COLO829 (cell line): ENCODE results near the gene COMMD6.

Experiments used
- DNase-seq: peaks from one replicate; pipeline ENCODE4 v3.0.0; 2012; ENCODE audit warnings: low spot score

COMMD6 gene

DNA sequence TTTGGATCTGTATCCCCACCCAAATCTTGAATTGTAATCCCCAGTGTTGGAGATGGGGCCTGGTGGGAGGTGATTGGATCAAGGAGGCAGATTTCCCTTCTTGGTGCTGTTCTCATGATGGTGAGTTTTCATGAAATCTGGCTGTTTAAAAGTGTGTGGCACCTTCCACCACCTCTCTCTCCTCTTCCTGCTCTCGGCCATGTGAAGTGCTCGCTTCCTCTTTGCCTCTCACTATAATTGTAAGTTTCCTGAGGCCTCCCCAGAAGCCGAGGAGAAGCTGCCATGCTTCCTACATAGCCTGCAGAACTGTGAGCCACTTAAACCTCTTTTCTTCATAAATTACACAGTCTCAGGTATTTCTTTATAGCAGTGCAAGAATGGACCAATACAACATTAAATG is 15.7 kb downstream of the COMMD6 start:
- no peak for DNase-seq

DNA sequence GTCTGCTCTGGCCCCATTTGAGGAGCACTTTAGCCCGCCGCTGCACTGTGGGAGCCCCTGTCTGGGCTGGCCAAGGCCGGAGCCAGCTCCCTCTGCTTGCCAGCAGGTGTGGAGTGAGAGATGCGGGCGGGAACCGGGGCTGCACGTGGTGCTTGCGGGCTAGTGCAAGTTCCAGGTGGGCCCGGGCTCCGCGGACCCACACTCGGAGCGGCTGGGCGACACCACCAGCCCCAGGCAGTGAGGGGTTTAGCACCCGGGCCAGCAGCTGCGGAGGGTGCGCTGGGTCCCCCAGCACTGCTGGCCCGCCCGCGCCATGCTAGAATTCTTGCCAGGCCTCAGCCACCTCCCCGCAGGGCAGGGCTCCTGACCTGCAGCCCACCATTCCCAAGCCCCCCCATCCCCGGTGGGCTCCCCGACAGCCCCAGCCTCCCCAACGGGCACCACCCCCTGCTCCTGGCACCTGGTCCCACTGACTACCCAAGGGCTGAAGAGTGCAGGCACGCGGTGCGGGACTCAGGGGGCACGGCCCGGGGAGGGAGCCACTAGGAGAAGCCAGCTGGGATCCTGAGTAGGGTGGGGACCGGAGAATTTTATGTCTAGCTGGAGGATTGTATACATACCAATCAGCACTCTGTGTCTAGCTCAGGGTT is 19.1 kb downstream of the COMMD6 start:
- DNase-seq: no peak

DNA sequence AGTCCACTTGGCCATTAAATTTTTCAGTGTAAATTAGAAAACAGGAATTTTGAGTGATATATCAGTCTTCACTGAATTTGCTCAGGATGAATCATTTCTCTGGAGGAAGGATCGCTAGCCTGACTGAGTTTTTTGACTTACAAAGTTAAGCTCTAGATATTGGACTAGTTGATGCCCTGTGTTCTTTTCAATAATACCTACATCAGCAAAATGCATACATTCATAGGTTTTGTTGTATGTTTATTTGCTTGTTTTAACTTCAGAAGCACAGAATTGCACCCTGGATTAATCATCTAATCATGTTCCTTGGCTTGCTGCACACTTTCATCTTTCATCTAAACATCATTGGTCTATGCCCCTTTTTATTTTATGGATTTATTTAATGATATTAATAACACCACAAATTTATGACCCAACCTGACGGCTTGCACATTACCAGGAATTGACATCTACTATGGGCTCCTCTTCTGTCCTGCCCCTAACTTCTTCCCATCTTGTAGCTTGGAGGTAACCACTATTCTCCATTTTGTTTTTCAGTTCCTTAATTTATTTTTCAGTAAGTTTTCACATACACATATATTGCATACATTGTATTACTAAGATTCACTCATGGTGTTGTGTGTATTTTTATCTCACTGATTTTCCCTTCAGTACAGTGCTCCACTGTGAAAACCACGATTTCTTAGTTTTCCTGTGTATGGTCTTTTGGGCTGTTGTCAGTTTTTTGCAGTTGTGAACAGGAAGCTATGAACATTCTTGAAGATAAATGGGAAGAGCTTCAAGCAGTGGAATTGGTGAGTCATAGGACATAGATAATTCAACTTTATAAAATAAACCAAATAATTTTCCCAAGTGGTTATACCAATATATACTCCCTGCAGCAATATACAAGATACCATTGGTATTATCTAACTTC is 23.3 kb downstream of the COMMD6 start:
- peak; percentile 35 for DNase-seq

DNA sequence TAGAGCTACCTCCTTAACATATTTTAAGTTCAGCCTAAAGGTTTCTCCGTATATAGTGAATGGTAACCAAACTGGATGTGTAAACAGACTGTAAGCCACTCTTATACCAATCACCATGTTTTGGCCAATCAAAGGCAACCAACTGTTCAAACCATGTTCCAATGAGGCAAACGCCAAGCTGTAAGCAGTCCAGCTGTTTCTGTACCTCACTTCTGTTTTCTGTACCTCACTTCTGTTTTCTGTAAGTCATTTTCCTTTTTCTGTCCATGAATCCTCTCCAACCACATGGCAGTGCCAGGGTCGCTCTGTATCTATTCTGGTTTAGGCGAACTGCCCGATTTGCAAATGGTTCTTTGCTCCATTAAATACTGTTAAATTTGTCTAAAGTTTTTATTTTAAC is 24.4 kb downstream of the COMMD6 start:
- no peak for DNase-seq

DNA sequence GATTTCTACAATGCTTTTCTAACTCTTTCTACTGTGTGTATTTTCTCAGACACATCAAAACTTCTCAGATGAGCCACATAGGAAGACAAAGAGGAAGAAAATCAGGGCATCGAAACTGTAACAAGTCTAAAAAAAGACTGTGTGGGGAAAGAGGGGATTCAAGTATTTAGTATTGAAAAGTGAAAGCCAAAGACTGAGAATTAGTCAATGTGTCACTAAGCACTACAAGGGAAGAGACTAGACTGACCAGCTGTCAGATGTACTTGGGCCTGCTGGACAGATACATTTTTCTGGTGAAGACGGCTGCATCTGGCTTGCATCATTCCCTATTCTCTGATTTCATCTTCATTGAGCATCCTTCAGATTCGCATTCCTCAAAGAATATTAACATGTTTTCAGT is 25.4 kb downstream of the COMMD6 start:
- no peak for DNase-seq

GRCh38 chr13:75511051-75511625 is 26.5 kb downstream of the COMMD6 start:
- DNase-seq: no peak

- no peak for DNase-seq
Measured at GRCh38 chr13:75508002-75508548, 29.6 kb downstream of the COMMD6 start.

DNA sequence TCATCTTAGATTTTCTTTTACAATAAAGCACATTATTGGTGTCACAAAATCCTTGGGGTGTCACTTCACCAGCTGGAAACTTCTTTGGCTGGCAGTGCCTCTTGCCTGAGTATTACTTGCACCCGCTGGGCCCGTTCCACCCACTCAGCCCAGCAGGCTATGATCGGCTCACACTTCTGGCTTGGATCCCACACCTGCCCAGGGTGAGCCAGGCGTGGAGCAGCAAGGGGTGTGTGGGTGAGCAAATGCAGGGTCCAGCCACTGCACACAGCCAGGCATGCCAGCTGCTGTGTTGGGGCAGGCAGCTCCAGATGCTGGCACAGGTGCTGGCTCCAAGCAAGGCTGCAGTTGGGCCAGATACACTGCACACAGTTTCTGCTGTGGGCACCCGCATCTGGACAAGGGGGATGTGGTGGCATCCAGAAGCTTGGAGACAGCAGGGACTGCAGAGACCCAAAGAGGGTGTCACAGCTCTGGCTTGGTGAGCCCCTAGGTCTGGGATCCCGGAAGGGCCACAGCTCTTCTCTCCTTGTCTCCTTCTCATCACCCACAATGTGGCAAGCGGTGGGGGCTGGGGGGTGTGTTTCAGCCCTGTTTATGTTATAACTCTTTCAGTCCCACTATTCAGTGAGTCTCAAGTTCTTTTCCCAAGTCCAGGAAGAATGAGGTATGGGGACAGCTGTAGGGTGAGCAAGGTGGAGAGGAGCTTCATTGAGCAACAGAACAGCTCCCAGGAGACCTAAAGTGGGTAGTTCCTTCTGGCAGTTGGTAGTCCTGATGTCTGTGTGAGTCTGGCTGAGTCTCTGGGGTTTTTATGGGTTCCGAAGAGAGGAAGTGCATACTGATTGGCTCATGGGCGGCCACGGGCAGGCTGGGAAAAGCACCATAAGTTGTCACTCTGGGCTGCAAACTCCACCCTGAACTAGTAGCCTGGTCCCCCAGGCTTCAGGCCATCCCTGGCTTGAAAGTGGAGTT is 30.3 kb downstream of the COMMD6 start:
- no peak for DNase-seq

- DNase-seq: no peak
Measured at GRCh38 chr13:75506018-75506417, 31.6 kb downstream of the COMMD6 start.

DNA sequence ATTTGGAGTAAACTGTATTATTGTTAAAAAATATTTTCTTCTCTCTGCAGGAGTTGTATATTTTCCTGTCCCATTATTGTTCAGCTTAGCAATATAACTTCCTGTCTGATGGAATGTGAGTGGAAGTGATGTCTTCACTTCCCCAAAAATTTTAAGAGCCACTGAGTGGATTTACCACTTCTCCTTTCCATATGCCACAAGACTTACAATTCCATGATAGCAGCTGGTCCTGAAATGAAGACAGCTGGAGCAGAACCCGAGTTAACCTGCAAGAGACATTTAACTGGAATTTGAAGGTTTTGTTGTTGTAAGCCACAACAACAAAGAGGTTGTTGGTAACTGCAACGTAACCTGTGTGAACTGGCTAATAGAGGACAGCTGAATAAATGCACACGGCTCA is 32.3 kb downstream of the COMMD6 start:
- no peak for DNase-seq

DNA sequence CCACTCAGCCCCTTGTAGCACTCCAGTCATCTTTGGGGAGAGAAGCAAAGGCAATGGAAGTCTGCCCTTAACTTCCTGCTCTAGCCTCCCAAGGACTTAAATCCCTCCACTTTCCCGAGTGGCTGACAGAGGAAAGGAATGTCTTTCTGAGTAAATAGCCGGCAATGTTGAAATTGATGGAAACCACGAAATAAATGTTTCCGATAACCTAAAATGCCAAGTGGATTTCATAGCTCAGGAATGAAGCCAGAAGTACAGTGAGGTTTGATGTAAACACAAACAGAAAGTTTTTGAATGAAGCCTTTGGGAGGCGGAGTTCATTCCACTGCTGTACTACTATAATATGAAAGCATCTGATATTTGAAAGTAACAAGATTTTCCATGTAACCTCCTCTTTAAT is 41.7 kb downstream of the COMMD6 start:
- DNase-seq: no peak

DNA sequence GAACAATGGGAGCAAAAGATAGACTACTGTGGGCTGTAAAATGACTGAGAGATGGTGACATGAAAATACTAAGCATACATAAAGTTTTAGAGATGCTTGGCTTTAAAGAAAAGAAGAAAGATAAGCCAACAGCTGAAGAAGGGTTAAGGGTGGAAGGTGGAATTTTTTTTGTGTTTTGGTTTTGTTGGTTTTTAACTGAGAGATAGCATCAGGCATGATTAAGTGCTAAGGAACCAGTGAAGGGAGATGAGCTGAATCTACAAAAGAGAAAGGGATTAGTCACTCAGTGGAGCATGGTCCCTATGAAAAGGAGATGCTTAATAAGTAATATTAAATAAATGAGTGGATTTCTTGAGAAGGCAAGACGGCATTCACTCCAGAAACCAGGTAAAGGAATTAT is 43.1 kb downstream of the COMMD6 start:
- no peak for DNase-seq

- DNase-seq: no peak
Measured at GRCh38 chr13:75493156-75493555, 44.5 kb downstream of the COMMD6 start.

GRCh38 chr13:75492389-75492788 is 45.3 kb downstream of the COMMD6 start:
- no peak for DNase-seq

- DNase-seq: no peak
Measured at GRCh38 chr13:75491376-75491775, 46.3 kb downstream of the COMMD6 start.

- DNase-seq: no peak
Measured at GRCh38 chr13:75489502-75490263, 48.0 kb downstream of the COMMD6 start.

- peak; percentile 20 for DNase-seq
Measured at GRCh38 chr13:75486146-75487062, 51.2 kb downstream of the COMMD6 start.

GRCh38 chr13:75485286-75486062 is 52.2 kb downstream of the COMMD6 start:
- peak; percentile 67 for DNase-seq

DNA sequence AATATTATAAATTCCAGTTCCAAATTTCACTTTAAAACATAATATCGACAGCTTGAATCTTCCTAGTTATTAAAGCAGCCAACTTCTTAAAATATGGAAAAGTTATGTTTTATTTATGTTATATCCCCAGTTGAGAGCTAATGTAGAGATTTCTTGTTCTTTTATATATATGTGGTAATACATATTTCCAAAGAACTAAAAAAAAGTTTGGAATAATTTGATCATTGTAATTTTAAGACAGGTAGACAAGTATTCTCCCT is 54.9 kb downstream of the COMMD6 start:
- no peak for DNase-seq
